ENCODE measurements around the gene PNKP. TPM values are rescaled to one million over a fixed set of nuclear protein-coding genes. Genes with fewer than 3 reads are reported as not detected.

PNKP gene
- total RNA-seq, 1 experiment from 2014 or later, result 130 TPM

GRCh38 chr19:49874503-49875157 lies 7.3 kb upstream of the PNKP start:
- H3K9me3 ChIP-seq (ENCODE audit: low read depth, low read length, poor library complexity, severe bottlenecking), result no peaks in the 10 kb centered on the region
- intact Hi-C loops (cut with micrococcal nuclease; ENCODE audit: unreplicated experiment), result loop anchor here (10.0 kb wide), 1 partner anchor 380 kb away; the partner anchor contains the start of gene RPS11
- TF ChIP-seq EZH2 (IDR thresholded peaks at IDR 0.05; ENCODE audit: borderline replicate concordance, low read depth, low read length, poor library complexity, severe bottlenecking) (no peak), CTCF (conservative IDR thresholded peaks at IDR 0.05; ENCODE audit: low read depth, low read length) (no peak)
- CTCF ChIA-PET, result no interaction called here
- no peaks in the 10 kb centered on the region for H3K27me3 ChIP-seq (replicated peaks; ENCODE audit: insufficient read depth, low read depth, low read length, poor library complexity)
- POLR2A ChIA-PET (ENCODE audit: low non-redundant PET), result no interaction called here
- no peak for DNase-seq (ENCODE audit: low spot score)
- peaks cover 10% of the 10 kb centered on the region for H3K36me3 ChIP-seq (ENCODE audit: insufficient read depth, low read length, poor library complexity, severe bottlenecking)
- BruUV-seq (replicated peaks), result no TSS peak
- H3K27ac ChIP-seq (ENCODE audit: low read depth, low read length, poor library complexity, severe bottlenecking), result no peak overlapping the region
- H3K4me1 ChIP-seq (ENCODE audit: insufficient read depth, low read length, poor library complexity, severe bottlenecking), result peaks cover 23% of the 10 kb centered on the region
- no peak overlapping the region for H3K4me3 ChIP-seq (ENCODE audit: low read depth, low read length, poor library complexity, severe bottlenecking)

- POLR2A ChIA-PET (ENCODE audit: low non-redundant PET), result no interaction called here
- Histone ChIP-seq H3K4me3 (ENCODE audit: low read depth, low read length, poor library complexity, severe bottlenecking) (no peak overlapping the region), H3K4me1 (ENCODE audit: insufficient read depth, low read length, poor library complexity, severe bottlenecking) (peaks cover 22% of the 10 kb centered on the region), H3K36me3 (ENCODE audit: insufficient read depth, low read length, poor library complexity, severe bottlenecking) (peaks cover 7% of the 10 kb centered on the region), H3K27ac (ENCODE audit: low read depth, low read length, poor library complexity, severe bottlenecking) (no peak overlapping the region), H3K9me3 (ENCODE audit: low read depth, low read length, poor library complexity, severe bottlenecking) (no peaks in the 10 kb centered on the region), H3K27me3 (replicated peaks; ENCODE audit: insufficient read depth, low read depth, low read length, poor library complexity) (no peaks in the 10 kb centered on the region)
- CTCF ChIA-PET, result no interaction called here
- no TSS peak for BruUV-seq (replicated peaks)
- no peak for DNase-seq (ENCODE audit: low spot score)
- TF ChIP-seq CTCF (conservative IDR thresholded peaks at IDR 0.05; ENCODE audit: low read depth, low read length), result no peak
- intact Hi-C loops (cut with micrococcal nuclease; ENCODE audit: unreplicated experiment), result loop anchor here (10.0 kb wide), 1 partner anchor 379 kb away; the partner anchor contains the start of gene RPS11
Observed at GRCh38 chr19:49873834-49874233, 6.5 kb upstream of the PNKP start.

GRCh38 chr19:49873129-49873521 lies 5.7 kb upstream of the PNKP start:
- intact Hi-C loops (cut with micrococcal nuclease; ENCODE audit: unreplicated experiment), result loop anchor here (10.0 kb wide), 1 partner anchor 378 kb away; the partner anchor contains the start of gene RPS11
- POLR2A ChIA-PET (ENCODE audit: low non-redundant PET), result no interaction called here
- Histone ChIP-seq H3K4me3 (ENCODE audit: low read depth, low read length, poor library complexity, severe bottlenecking) (no peak overlapping the region), H3K9me3 (ENCODE audit: low read depth, low read length, poor library complexity, severe bottlenecking) (no peaks in the 10 kb centered on the region), H3K27ac (ENCODE audit: low read depth, low read length, poor library complexity, severe bottlenecking) (no peak overlapping the region), H3K36me3 (ENCODE audit: insufficient read depth, low read length, poor library complexity, severe bottlenecking) (peaks cover 7% of the 10 kb centered on the region), H3K4me1 (ENCODE audit: insufficient read depth, low read length, poor library complexity, severe bottlenecking) (peaks cover 21% of the 10 kb centered on the region), H3K27me3 (replicated peaks; ENCODE audit: insufficient read depth, low read depth, low read length, poor library complexity) (no peaks in the 10 kb centered on the region)
- no TSS peak for BruUV-seq (replicated peaks)
- DNase-seq (ENCODE audit: low spot score), result no peak
- no peak for TF ChIP-seq CTCF (conservative IDR thresholded peaks at IDR 0.05; ENCODE audit: low read depth, low read length)
- TF ChIP-seq EZH2 (IDR thresholded peaks at IDR 0.05; ENCODE audit: borderline replicate concordance, low read depth, low read length, poor library complexity, severe bottlenecking), result no peak
- CTCF ChIA-PET, result no interaction called here
